ENCODE data around the gene PODXL. TPM values are rescaled to one million over a fixed set of nuclear protein-coding genes. Genes with fewer than 3 reads are reported as not detected.

PODXL gene
- total RNA-seq, 2 experiments from 2014 or later, result 1.3 to 1.5 TPM

GRCh38 chr7:131544449-131545301 is 11.8 kb downstream of the PODXL start:
- H3K9me3 Mint-ChIP-seq (ENCODE audit: insufficient read depth), result no peaks in the 10 kb centered on the region
- H3K27me3 Mint-ChIP-seq (ENCODE audit: low read depth), result peaks cover 3% of the 10 kb centered on the region
- ATAC-seq, result no peak
- ChIA-PET POLR2A (no interaction called here), CTCF (interaction anchor here (1.3 to 2.3 kb wide), 4 partner anchors 10 to 110 kb away, joined by 3 to 9 read pairs (median 6); no protein-coding TSS in a partner anchor)
- H3K36me3 Mint-ChIP-seq (ENCODE audit: low read depth), result no peaks in the 10 kb centered on the region
- H3K27ac Mint-ChIP-seq, result peak overlapping the region; percentile 43
- peak; percentile 36 for DNase-seq
- H3K4me3 Mint-ChIP-seq, result no peak overlapping the region
- H3K4me1 Mint-ChIP-seq (ENCODE audit: low read depth), result peaks cover 12% of the 10 kb centered on the region

GRCh38 chr7:131544021-131544420 is 12.4 kb downstream of the PODXL start:
- CTCF ChIA-PET, result no interaction called here
- POLR2A ChIA-PET, result no interaction called here

GRCh38 chr7:131543298-131543697 is 13.1 kb downstream of the PODXL start:
- Mint-ChIP-seq H3K27me3 (ENCODE audit: low read depth) (peaks cover under 1% of the 10 kb centered on the region), H3K36me3 (ENCODE audit: low read depth) (no peaks in the 10 kb centered on the region), H3K4me1 (ENCODE audit: low read depth) (peaks cover 12% of the 10 kb centered on the region), H3K9me3 (ENCODE audit: insufficient read depth) (no peaks in the 10 kb centered on the region), H3K27ac (no peak overlapping the region), H3K4me3 (no peak overlapping the region)
- CTCF ChIA-PET, result interaction anchor here (1.1 kb wide), 1 partner anchor 11 kb away, joined by 3 read pairs; no protein-coding TSS in a partner anchor
- DNase-seq (no peak), ATAC-seq (no peak)
- POLR2A ChIA-PET, result no interaction called here

More at GRCh38 chr7:131544021-131544420, 12.4 kb downstream of the PODXL start:
- Mint-ChIP-seq H3K4me1 (ENCODE audit: low read depth) (peaks cover 12% of the 10 kb centered on the region), H3K36me3 (ENCODE audit: low read depth) (no peaks in the 10 kb centered on the region), H3K27ac (no peak overlapping the region), H3K4me3 (no peak overlapping the region), H3K9me3 (ENCODE audit: insufficient read depth) (no peaks in the 10 kb centered on the region), H3K27me3 (ENCODE audit: low read depth) (peaks cover 3% of the 10 kb centered on the region)
- DNase-seq (no peak), ATAC-seq (no peak)

GRCh38 chr7:131540491-131541162 is 15.8 kb downstream of the PODXL start:
- CTCF ChIA-PET, result no interaction called here
- no peaks in the 10 kb centered on the region for H3K27me3 Mint-ChIP-seq (ENCODE audit: low read depth)
- peaks cover 8% of the 10 kb centered on the region for H3K4me1 Mint-ChIP-seq (ENCODE audit: low read depth)
- no peaks in the 10 kb centered on the region for H3K36me3 Mint-ChIP-seq (ENCODE audit: low read depth)
- ATAC-seq (no peak), DNase-seq (no peak)
- no peak overlapping the region for H3K27ac Mint-ChIP-seq
- POLR2A ChIA-PET, result no interaction called here
- H3K4me3 Mint-ChIP-seq, result no peak overlapping the region
- H3K9me3 Mint-ChIP-seq (ENCODE audit: insufficient read depth), result no peaks in the 10 kb centered on the region

- DNase-seq (no peak), ATAC-seq (no peak)
- Mint-ChIP-seq H3K9me3 (ENCODE audit: insufficient read depth) (no peaks in the 10 kb centered on the region), H3K27me3 (ENCODE audit: low read depth) (no peaks in the 10 kb centered on the region), H3K36me3 (ENCODE audit: low read depth) (no peaks in the 10 kb centered on the region), H3K27ac (no peak overlapping the region), H3K4me1 (ENCODE audit: low read depth) (no peaks in the 10 kb centered on the region), H3K4me3 (no peak overlapping the region)
- CTCF ChIA-PET, result interaction anchor here (1.0 kb wide), 1 partner anchor 15 kb away, joined by 3 read pairs; no protein-coding TSS in a partner anchor
- POLR2A ChIA-PET, result no interaction called here
These were observed 17.6 kb downstream of the PODXL start for GRCh38 chr7:131538813-131539179.

- DNase-seq, result no peak
- no peaks in the 10 kb centered on the region for H3K36me3 Mint-ChIP-seq (ENCODE audit: low read depth)
- ChIA-PET CTCF (interaction anchor here (1.0 kb wide), 1 partner anchor 16 kb away, joined by 3 read pairs; no protein-coding TSS in a partner anchor), POLR2A (interaction anchor here (1.2 kb wide), 1 partner anchor 302 kb away, joined by 3 read pairs; no protein-coding TSS in a partner anchor)
- H3K27ac Mint-ChIP-seq, result no peak overlapping the region
- H3K27me3 Mint-ChIP-seq (ENCODE audit: low read depth), result no peaks in the 10 kb centered on the region
- H3K9me3 Mint-ChIP-seq (ENCODE audit: insufficient read depth), result no peaks in the 10 kb centered on the region
- ATAC-seq, result no peak
- no peak overlapping the region for H3K4me3 Mint-ChIP-seq
- no peaks in the 10 kb centered on the region for H3K4me1 Mint-ChIP-seq (ENCODE audit: low read depth)
These were observed 18.2 kb downstream of the PODXL start for GRCh38 chr7:131538071-131538812.

GRCh38 chr7:131537571-131537978 is 18.9 kb downstream of the PODXL start:
- Mint-ChIP-seq H3K27ac (no peak overlapping the region), H3K4me1 (ENCODE audit: low read depth) (no peaks in the 10 kb centered on the region), H3K9me3 (ENCODE audit: insufficient read depth) (no peaks in the 10 kb centered on the region), H3K27me3 (ENCODE audit: low read depth) (no peaks in the 10 kb centered on the region), H3K36me3 (ENCODE audit: low read depth) (no peaks in the 10 kb centered on the region), H3K4me3 (no peak overlapping the region)
- CTCF ChIA-PET, result no interaction called here
- POLR2A ChIA-PET, result interaction anchor here (1.2 kb wide), 1 partner anchor 301 kb away, joined by 3 read pairs; no protein-coding TSS in a partner anchor
- DNase-seq (no peak), ATAC-seq (no peak)

GRCh38 chr7:131536361-131536849 is 20.0 kb downstream of the PODXL start:
- no peak for DNase-seq
- ChIA-PET CTCF (no interaction called here), POLR2A (no interaction called here)
- Mint-ChIP-seq H3K9me3 (ENCODE audit: insufficient read depth) (no peaks in the 10 kb centered on the region), H3K4me1 (ENCODE audit: low read depth) (no peaks in the 10 kb centered on the region), H3K36me3 (ENCODE audit: low read depth) (no peaks in the 10 kb centered on the region), H3K27me3 (ENCODE audit: low read depth) (no peaks in the 10 kb centered on the region), H3K27ac (no peak overlapping the region), H3K4me3 (no peak overlapping the region)
- no peak for ATAC-seq

GRCh38 chr7:131533566-131534561 is 22.6 kb downstream of the PODXL start:
- CTCF ChIA-PET, result interaction anchor here (2.0 kb wide), 1 partner anchor 13 kb away, joined by 8 read pairs; no protein-coding TSS in a partner anchor
- POLR2A ChIA-PET, result no interaction called here

GRCh38 chr7:131533151-131533559 is 23.3 kb downstream of the PODXL start:
- ChIA-PET CTCF (interaction anchor here (2.0 kb wide), 1 partner anchor 14 kb away, joined by 8 read pairs; no protein-coding TSS in a partner anchor), POLR2A (no interaction called here)
- H3K4me3 Mint-ChIP-seq, result no peak overlapping the region
- H3K9me3 Mint-ChIP-seq (ENCODE audit: insufficient read depth), result no peaks in the 10 kb centered on the region
- H3K27me3 Mint-ChIP-seq (ENCODE audit: low read depth), result peaks cover 5% of the 10 kb centered on the region
- ATAC-seq, result no peak
- H3K27ac Mint-ChIP-seq, result no peak overlapping the region
- no peaks in the 10 kb centered on the region for H3K4me1 Mint-ChIP-seq (ENCODE audit: low read depth)
- DNase-seq, result no peak
- H3K36me3 Mint-ChIP-seq (ENCODE audit: low read depth), result no peaks in the 10 kb centered on the region

More at GRCh38 chr7:131533566-131534561, 22.6 kb downstream of the PODXL start:
- H3K27ac Mint-ChIP-seq, result no peak overlapping the region
- H3K9me3 Mint-ChIP-seq (ENCODE audit: insufficient read depth), result no peaks in the 10 kb centered on the region
- peaks cover under 1% of the 10 kb centered on the region for H3K27me3 Mint-ChIP-seq (ENCODE audit: low read depth)
- no peaks in the 10 kb centered on the region for H3K4me1 Mint-ChIP-seq (ENCODE audit: low read depth)
- ATAC-seq (no peak), DNase-seq (no peak)
- H3K4me3 Mint-ChIP-seq, result no peak overlapping the region
- H3K36me3 Mint-ChIP-seq (ENCODE audit: low read depth), result no peaks in the 10 kb centered on the region
